HG02678 (cell line): Measurements from ENCODE around the gene KCNJ5.

ENCODE experiments used
- ATAC-seq: cut with Tn5 transposase; IDR thresholded peaks from one replicate; pipeline ENCODE4 v1.9.1; 2021; ENCODE audit warnings: mild to moderate bottlenecking, moderate library complexity; ENCODE audit not compliant: unreplicated experiment

KCNJ5 gene

DNA sequence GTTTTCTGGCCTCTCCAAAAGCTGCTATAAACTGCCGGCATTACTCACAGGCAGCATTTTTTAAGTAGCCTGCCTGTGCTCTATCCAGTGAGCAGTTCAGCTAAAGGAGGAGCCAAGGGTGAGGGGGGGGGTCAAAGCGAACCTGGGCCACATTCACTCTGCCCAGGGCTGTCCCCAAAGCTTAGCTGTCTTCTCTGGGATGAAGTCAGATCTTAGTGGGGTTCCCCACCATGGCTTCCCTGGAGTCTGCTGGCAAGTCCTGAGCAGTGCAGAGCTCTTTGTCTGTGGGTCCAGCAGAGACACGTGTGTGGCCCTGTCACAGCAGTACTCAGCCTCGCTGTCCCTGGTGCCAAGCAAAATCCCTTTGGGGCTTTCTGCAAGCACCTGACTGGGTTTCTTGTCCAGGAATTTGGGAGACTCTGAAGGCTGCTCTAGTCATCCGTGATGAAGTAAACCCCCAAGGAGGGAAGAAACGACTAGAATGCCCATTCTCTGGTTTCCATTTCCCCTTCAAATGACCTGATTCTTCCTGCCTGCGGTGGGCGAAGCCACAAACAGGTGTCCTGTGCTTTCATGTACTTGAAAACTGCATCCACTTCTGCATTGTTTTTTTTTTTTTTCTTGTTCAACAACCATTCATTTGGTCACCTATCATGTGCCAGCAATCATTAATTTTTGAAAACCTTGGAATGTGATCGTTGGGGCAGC lies 2.6 kb downstream of the KCNJ5 start:
- ATAC-seq, result peak; percentile 70

DNA sequence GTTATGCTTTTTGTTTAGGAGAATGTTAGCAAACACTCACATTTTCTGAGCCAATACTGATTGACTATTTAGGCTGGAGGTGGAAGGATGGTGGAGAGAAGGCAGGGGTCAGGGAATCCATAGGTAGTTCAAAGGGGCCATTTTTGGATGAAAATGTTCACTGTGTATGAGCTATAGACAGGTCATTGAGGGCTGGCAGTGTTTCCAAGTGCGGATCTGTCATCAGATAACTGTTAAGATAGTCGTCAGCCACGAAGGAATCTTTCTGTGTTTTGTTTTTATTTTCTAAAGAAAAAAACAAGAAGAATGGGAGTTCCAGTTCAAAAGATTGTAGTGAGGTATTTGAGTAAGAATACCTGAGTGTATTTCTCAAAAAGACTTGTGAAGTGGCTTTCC lies 3.1 kb downstream of the KCNJ5 start:
- peak; percentile 7 for ATAC-seq

DNA sequence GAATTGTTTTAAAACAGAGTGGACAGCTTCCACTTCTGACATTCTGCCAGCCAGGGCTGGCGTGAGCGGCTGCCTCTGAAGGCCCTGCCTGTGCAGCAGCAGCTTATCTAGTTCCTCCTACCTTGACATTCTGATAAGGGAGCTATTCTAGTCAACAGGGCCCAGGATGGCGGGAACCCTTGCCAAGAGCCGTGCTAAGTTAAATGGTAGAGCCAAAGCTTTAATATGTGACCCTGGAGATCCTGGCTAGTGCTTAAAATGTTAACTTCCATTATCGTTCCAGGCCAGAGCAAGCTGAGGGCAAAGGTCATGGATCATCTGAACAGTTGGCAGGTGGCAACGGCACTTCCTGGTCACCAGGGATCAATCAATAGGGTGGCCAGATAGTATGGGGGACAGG lies 3.5 kb downstream of the KCNJ5 start:
- no peak for ATAC-seq

DNA sequence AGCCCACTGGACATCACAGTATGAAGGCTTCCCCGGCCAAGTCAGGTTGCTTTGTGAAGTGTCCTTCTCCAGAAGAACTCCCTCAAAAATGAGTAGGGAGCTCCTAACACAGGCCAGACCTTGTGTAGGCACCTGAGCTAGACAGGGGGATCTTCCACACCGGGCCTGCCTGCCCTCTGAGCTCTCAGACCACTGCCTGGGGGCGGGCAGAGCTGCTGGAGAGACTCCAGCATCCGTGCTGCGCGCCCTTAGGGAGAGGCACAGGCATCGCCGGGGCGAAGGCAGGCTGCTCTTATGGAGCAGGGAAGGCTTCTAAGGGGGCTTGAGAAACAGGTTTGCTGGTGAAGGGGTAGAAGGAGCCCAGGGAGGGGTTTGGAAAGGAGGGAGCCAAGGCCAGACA lies 4.4 kb downstream of the KCNJ5 start:
- no peak for ATAC-seq

DNA sequence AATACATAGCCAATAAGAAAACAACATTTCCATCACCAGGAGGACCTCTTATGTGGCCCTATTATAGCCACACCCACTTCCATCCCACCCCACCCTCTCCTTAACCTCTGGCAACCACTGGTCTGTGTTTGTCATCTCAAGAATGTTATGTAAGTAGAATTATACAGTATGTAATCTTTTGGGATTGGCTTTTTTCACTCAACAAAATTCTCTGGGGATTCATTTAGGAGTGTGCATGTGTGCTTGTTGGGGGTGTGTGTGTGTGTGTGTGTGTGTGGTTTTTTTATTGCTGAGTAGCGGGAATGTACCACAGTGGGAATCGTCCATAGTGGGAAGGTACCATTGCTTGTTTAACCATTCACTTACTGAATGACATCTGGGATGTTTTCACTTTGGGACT lies 5.2 kb downstream of the KCNJ5 start:
- ATAC-seq, result no peak

DNA sequence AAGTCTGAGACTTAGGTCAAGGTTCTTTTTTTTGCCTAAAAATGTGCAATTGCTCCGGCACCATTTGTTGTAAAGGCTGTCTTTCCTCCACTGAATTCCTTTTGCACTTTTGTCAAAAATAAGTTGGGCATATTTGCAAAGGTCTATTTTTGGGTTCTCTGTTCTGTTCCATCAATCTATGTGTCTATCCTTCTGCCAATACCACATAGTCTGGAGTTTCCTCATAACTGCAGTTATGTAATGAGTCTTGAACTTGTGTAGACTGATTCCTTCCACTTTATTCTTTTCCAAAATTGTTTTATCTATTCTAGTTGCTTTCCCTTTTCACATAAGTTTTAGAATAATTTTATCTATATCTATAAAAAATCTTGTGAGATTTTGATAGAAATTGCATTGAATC lies 6.7 kb downstream of the KCNJ5 start:
- ATAC-seq, result no peak

DNA sequence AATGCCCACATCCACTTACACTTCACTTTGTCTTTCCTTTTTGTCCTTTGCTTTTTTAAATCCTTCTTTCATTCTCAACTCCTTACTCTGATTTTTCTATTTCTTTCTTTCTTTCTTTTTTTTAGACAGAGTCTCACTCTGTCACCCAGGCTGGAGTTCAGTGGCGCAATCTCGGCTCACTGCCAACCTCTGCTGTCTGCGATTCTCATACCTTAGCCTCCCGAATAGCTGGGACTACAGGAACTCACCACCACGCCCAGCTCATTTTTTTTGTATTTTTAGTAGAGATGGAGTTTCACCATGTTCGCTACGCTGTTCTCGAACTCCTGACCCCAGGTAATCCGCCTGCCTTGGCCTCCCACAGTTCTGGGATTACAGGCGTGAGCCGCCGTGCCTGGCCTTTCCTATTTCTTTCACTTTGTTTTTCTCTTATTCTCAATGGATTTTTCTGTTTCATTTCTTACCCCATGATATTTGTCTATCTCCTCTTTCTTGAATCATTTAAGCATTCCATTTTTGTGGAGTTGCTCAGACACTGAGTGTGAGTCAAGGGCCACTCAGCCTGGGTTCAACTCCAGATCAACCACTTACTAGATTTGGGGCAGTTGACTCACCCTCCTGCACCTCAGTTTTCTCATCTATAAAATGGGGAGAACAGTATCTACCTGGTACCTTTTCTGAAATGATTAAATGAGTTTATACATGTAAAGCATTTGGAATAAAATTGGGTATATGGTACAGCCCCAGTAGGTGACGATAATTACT lies 7.6 kb downstream of the KCNJ5 start:
- no peak for ATAC-seq

DNA sequence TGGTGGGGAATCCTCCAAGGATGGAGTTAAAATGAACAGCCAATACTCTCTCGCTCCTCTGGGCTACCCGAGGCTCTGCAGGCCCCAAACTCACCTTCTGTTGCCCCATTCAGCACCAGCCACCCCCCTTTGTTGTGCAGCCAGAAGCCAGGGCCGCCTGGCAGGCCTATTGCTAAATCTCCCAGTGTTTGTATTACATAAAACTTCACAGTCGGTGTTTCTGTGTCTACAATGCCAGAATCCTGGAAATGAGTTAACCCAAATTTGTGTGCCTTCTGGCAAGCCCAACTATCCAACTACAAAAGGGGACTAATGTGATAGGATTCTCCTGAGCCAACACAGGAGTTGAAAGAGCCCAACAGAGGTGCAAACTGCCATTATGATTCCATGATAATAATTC lies 9.3 kb downstream of the KCNJ5 start:
- no peak for ATAC-seq

DNA sequence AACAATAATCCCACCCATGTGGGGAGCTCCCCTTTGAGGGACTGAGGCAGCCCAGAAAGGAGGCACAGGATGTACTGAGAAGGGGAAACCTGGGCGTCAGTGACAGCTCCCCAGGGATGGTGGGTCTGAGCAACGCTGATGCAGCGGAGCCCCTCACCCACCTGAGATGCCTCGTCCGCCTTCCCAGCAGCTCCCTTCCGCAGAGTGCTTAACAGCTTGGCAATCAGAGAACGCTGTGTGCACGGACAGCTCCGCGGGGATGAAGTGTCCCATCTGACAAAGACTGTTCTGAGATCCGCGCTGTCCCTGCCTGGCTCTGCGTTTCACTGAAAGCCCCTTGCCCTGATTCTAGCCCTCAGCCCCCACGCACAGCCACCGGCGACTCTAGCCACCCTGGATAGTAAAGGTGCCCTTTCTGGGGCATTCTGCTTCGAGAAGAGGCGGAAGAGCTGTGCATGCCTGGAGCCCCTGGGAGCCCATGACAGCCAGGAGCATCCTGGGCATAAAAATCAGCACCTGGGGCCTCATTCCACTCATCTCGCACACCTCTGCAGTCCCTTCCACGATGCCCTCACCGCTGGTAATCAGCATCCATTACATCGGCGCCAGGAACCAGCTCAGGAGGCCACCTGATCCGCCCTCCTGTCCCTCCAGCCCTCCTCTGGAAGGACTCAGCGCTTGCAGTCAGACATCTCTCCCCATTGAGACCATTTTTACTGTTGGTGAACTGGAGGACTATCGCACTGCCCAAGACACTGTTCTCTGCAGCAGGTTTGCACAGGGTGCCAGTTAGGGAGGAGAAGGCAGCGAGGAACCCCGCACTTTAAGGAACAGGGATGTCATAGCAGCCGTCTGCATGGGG lies 10.7 kb downstream of the KCNJ5 start:
- ATAC-seq, result no peak

DNA sequence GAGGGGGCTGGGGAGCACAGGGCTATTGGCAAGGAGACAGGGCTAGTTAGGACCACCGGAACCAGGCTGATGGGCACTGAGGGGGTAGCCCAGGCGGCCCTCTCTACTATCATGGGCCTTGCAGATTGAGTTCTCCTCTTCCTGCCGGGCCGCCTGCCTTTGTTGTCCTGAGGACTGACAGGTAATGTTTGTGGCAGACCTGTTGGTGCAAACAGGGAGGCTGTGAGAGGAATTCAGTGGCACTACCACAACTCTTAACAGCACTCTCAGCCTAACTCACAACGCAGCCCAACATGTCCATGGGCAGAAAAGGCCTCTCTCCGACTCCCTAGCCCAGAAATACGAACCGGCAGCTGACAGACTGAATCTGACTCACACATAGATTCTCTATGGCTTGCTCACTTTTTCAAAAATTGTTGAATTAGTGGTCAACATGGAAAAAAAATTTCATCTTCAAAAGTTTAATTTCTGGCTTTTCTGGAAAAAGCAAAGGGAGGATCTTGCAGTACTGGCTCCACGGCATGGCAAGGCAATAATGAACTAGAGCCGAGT lies 11.4 kb downstream of the KCNJ5 start:
- no peak for ATAC-seq

DNA sequence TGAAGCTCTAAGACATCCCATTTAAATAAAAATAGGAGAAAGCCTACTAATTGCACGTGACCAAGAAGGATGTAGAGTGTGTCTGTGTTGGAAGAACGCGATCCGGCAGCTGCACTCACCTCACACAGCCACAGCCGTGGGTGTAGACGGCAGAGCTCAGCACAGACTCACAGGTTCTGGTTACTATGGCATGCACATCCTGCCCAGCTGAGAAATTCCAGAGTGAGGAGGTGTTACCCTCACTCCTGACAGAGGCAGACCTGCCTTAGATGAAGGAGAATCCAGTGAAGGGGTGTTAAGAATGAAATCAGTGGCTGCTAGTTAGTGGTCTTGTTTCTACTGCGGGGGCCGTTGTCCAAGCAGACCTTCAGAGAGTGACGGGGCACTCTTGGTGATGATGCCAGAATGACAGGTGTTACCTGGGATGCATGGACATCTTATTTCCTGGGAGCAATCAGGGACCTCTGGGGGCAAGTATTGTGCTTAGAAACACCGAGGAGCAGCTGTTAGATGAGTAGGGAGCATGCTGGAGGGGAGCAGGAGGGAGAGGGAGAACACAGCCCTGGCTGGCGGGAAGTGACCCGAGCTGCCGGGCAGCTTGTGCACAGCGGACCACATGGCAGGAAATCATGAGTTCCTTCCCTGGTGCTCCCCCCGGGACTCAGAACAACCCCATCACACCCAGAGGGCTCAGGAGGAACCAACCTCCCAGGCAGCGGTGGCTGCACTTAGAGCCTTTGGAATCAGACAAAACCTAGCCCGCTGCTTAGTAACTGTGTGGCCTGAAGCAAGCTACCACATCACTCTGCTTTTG lies 12.3 kb downstream of the KCNJ5 start:
- ATAC-seq, result no peak

DNA sequence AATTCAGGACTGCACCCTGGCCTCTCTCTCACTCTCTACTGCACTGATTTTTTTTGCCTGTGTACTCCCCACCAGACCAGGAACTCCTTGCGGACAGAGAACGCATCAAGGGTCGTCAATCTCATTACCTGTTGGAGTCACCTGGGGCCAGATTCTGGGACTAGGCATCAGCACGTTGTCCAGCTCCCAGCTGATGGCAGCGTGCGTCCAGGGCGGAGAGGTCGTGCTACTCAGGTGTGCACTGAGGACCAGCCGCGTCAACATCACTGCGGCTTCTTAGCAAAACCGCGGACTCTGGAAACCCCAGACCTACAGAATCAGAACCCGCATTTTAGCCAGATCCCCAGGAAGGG lies 13.1 kb downstream of the KCNJ5 start:
- no peak for ATAC-seq

DNA sequence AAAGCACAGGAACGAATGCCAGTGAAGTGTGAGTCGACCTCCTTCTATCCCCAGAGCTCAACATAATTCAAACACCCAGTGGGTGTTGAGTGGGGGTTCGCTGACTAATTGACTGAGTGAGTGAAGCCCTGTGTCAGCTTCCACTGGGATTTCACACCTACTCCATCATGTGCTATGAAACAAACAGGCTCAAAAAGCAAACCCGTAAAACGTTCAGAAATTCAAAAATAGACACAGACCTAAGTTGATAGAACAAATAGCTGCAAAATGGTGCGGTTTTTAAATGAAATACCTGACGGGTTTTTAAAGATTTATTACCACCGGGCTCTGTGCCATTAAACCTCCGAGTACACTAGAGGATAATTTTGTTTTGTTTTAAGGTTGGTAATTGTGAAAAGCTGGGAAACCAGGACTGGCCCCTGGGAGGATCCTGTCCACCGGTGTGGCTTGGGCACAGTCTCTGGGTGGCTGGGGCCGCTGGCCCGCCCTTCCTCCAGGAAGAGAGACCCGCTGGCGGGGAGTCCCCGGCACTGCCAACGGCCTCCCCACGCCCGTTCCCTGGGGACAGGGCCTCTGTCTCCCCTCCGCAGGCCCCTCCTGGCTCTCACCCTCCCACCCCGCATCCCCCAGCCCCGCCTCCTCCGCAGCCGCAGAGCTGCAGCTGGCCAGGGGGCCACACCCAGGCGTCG lies 13.6 kb downstream of the KCNJ5 start:
- ATAC-seq, result peak; percentile 47

DNA sequence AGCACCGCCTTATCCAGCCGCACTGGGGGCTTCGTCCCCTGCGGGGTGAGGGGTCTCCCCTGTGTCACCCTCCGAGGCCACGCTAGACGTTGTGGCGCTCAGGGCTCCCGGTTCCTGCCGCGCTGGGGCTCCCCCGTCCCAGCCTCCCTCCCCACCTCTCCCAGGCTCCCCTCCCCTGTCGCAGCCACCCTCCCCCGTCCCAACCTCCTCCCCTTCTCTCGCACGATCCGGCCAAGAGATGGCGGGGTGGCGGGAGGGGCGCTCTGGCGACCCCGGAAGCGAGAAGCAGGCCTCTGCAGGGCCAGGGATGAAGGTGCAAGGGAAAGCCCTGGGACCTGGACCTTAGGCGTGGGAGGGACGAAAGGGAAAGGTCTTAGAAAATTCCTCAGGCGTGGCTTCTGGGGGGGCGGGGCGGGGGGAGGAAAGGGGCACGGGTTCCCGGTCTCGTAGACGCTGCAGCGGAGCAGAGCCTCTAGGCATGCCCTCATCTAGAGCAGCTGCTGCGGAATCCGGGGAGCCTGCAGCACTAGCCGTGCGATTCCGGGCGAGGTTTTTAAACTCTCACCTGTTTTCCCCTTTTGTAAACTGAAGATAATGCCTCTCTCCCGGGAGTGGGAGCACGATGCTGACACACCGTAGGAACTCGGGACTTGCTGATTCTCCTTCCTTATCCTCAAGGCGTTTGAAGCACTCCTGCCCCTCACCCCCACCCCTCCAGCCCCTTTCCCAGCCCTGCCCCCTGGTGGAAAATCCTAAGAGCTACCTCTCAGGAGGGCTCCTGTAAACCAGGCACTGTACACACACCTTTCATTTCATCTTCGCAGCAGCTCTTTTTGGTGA lies 14.4 kb downstream of the KCNJ5 start:
- peak; percentile 48 for ATAC-seq

DNA sequence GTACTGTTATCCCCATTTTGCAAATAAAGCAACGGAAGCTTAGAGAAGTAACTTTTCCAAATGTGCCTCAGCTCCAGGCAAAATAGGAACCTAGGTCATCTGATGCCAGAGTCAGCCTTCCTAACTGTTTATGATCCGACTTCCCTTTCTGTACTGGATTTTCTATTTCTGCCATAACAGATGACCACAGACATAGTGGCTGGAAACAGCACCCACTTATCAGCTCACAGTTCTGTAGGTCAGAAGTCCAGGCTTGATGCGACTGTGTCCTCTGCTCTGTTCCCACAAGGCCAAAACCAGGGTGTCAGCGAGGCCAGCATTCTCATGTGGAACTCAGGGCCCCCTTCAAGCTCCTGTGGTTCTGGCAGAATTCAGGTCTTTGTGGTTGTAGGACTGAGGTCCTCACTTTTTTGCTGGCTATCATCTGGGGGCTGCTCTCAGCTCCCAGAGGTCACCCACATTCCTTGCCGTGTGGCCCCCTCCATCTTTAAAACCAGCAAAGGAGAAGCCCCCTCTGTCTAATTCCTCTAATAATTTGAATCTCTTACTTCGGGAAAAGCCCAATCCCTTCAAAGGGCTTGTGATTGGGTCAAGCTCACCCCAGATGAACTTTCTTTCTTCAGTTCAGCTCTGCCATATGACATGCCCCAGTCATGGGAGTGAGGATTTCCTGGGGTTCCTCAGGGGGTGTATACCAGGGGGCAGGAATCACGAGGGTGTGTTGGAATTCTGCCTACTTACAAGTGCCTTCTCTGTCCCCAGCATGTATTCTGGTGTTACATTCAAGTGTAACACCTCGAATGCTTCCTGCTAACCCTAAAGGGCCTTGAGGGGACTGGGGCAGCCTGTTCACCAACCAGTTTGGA lies 15.3 kb downstream of the KCNJ5 start:
- ATAC-seq, result no peak

DNA sequence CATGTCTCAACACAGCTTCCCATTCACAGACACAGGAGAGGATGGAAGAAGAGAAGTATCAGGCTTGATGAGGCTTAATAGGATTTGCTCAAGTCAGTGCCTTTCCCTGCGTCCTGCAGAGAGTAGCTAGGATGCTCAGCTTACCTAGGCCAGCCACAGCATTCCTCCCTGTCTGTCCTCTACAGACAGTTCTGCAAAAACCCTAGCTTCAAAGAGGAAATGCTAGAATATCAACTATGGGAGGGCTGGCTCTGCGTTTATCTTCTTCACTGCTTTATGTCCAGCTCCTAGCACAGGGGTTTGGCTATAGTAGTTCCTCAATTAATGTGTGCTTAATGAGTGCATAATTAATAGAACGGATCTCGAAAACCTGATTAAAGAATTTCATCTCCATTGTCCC lies 16.4 kb downstream of the KCNJ5 start:
- ATAC-seq, result no peak

DNA sequence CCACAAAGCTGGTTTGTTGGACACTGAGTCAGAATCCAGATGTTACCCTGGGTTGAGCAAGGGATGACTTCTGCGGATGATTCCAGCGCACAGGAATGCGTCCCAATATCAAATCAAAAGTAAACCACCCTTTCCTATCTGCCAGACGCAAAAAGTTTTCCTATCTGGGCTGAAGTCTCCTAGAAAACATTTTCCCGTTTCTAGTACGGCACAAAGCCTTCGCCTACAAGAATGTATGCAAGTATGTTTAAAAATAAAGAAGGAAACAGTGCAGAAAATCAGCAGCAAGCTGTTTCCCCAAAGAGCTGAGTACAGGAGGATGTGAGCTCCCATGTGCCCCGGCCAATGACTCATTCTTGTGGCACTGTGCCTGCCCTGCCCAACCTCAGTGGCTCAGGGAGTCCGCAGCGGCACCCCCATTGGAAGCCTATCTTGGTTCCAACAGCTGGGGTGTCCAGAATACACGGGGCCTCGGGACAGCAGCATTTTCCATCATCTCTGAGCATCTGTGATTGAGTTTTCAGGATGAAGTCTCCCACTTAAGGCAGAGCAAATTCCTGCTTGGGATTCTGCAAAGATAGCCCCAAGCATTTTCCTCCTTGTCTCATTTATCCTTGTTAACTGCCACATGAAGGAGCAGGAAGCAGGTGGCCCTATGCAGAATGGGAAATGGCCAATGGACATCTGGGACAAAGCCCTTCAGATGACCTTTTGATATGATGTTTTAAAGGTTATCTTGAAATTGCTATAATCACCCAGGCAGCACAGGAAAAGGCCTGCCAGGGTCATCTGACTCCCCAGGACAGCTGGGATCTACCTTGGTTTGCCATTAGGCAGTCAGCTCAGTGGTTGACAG lies 17.5 kb downstream of the KCNJ5 start:
- ATAC-seq, result no peak
